Glutamatergic neuron (in vitro differentiated cells): ENCODE results near the gene PRKAA1. TPM values are rescaled to one million over a fixed set of nuclear protein-coding genes. Genes with fewer than 3 reads are reported as not detected.
A peak's percentile ranks its signal among the peaks of the same experiment; 100 is the strongest.

Source experiments
- DNase-seq: peaks from one replicate; pipeline ENCODE4 v3.0.0; 2022
- H3K27ac Mint-ChIP-seq: one replicate; pipeline ENCODE4 v1.8.0; 2020; ENCODE audit warnings: mild to moderate bottlenecking, mixed read lengths, inconsistent platforms; ENCODE audit not compliant: unreplicated experiment
- H3K27me3 Mint-ChIP-seq: one replicate; pipeline ENCODE4 v1.8.0; 2020; ENCODE audit warnings: mild to moderate bottlenecking, moderate library complexity, mixed read lengths, inconsistent platforms; ENCODE audit not compliant: unreplicated experiment
- H3K36me3 Mint-ChIP-seq: one replicate; pipeline ENCODE4 v1.8.0; 2020; ENCODE audit warnings: mild to moderate bottlenecking, mixed read lengths, inconsistent platforms; ENCODE audit not compliant: unreplicated experiment
- H3K4me1 Mint-ChIP-seq: one replicate; pipeline ENCODE4 v1.8.0; 2020; ENCODE audit warnings: mild to moderate bottlenecking, low read depth, mixed read lengths, inconsistent platforms; ENCODE audit not compliant: unreplicated experiment
- H3K4me3 Mint-ChIP-seq: one replicate; pipeline ENCODE4 v1.8.0; 2020; ENCODE audit warnings: mild to moderate bottlenecking, mixed read lengths, inconsistent platforms; ENCODE audit not compliant: unreplicated experiment
- H3K9me3 Mint-ChIP-seq: one replicate; pipeline ENCODE4 v1.8.0; 2020; ENCODE audit warnings: mild to moderate bottlenecking, moderate library complexity, mixed read lengths, inconsistent platforms; ENCODE audit not compliant: unreplicated experiment
- CTCF ChIP-seq: fragments of 200-600 bp; sonication (generic); IDR thresholded peaks from one replicate; pipeline ENCODE4 v1.5.0; 2021; ENCODE audit not compliant: partially characterized antibody, unreplicated experiment
- total RNA-seq: library from RNA; stranded (reverse); fragmentation: NEBNext Ultra II Directional; extraction: Animal tissue kit (Norgen Biotek cat#: 25700); gene quantifications from one replicate; pipeline ENCODE4 v1.2.1, GENCODE V29; 2021; ENCODE audit not compliant: unreplicated experiment

PRKAA1 gene
- total RNA-seq, 1 donor from 2014 or later, result 49.0 TPM

GRCh38 chr5:40833712-40834229 is 35.6 kb upstream of the PRKAA1 start:
- Mint-ChIP-seq H3K36me3 (no peaks in the 10 kb centered on the region), H3K27ac (peak overlapping the region; percentile 99), H3K27me3 (peaks cover 16% of the 10 kb centered on the region), H3K9me3 (peaks cover 15% of the 10 kb centered on the region), H3K4me3 (peak overlapping the region; percentile 95), H3K4me1 (peaks cover 8% of the 10 kb centered on the region)
- TF ChIP-seq CTCF, result no peak
- no peak for DNase-seq

- no peak for DNase-seq
- Mint-ChIP-seq H3K9me3 (peaks cover 15% of the 10 kb centered on the region), H3K27me3 (peaks cover 18% of the 10 kb centered on the region), H3K4me3 (peak overlapping the region; percentile 95), H3K36me3 (no peaks in the 10 kb centered on the region), H3K27ac (no peak overlapping the region), H3K4me1 (peaks cover 10% of the 10 kb centered on the region)
- no peak for TF ChIP-seq CTCF
Observed at GRCh38 chr5:40832345-40832744, 34.2 kb upstream of the PRKAA1 start.

- Mint-ChIP-seq H3K27ac (no peak overlapping the region), H3K36me3 (no peaks in the 10 kb centered on the region), H3K4me1 (peaks cover 7% of the 10 kb centered on the region), H3K27me3 (peaks cover 15% of the 10 kb centered on the region), H3K4me3 (no peak overlapping the region), H3K9me3 (peaks cover 13% of the 10 kb centered on the region)
- no peak for DNase-seq
- TF ChIP-seq CTCF, result no peak
Observed at GRCh38 chr5:40831346-40832210, 33.4 kb upstream of the PRKAA1 start.

- H3K36me3 Mint-ChIP-seq, result no peaks in the 10 kb centered on the region
- peaks cover 4% of the 10 kb centered on the region for H3K9me3 Mint-ChIP-seq
- H3K27ac Mint-ChIP-seq, result no peak overlapping the region
- no peak for DNase-seq
- TF ChIP-seq CTCF, result no peak
- H3K27me3 Mint-ChIP-seq, result peaks cover 7% of the 10 kb centered on the region
- H3K4me1 Mint-ChIP-seq, result peaks cover 7% of the 10 kb centered on the region
- no peak overlapping the region for H3K4me3 Mint-ChIP-seq
Observed at GRCh38 chr5:40829748-40830533, 31.8 kb upstream of the PRKAA1 start.
